ENCODE data around the gene MLLT10.

DNA sequence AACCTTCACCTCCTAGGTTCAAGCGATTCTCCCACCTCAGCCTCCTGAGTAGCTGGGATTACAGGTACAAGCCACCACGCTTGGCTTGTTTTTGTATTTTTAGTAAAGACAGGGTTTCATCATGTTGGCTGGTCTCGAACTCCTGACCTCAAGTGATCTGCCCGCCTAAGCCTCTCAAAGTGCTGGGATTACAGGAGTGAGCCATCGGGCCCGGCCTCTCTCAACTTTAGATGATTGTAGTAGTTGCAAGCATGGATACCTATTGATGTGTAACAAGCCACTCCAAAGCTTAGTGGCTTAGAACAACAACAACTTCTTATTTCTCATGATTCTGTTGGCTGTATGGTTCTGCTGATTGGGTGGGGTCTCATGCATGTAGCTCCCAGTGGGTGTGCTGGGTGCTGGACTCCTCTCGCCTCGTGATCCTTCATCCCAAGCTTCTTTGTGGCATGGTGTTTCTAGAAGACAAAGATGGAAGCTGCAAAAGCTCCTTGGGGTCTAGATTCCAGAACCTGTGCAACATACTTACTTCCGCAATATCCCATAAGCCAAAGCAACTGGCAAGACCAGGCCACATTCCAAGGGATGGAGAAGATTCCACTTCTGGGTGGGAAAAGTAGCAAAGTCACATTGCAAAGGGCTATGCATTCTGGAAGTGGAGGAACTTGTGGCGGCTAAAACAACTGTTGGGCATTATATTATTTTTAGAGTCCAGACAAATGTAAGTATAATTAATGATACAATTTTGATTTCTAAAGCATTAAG, 46.4 kb upstream of the MLLT10 start:
- TF ChIP-seq, protein P1, sequence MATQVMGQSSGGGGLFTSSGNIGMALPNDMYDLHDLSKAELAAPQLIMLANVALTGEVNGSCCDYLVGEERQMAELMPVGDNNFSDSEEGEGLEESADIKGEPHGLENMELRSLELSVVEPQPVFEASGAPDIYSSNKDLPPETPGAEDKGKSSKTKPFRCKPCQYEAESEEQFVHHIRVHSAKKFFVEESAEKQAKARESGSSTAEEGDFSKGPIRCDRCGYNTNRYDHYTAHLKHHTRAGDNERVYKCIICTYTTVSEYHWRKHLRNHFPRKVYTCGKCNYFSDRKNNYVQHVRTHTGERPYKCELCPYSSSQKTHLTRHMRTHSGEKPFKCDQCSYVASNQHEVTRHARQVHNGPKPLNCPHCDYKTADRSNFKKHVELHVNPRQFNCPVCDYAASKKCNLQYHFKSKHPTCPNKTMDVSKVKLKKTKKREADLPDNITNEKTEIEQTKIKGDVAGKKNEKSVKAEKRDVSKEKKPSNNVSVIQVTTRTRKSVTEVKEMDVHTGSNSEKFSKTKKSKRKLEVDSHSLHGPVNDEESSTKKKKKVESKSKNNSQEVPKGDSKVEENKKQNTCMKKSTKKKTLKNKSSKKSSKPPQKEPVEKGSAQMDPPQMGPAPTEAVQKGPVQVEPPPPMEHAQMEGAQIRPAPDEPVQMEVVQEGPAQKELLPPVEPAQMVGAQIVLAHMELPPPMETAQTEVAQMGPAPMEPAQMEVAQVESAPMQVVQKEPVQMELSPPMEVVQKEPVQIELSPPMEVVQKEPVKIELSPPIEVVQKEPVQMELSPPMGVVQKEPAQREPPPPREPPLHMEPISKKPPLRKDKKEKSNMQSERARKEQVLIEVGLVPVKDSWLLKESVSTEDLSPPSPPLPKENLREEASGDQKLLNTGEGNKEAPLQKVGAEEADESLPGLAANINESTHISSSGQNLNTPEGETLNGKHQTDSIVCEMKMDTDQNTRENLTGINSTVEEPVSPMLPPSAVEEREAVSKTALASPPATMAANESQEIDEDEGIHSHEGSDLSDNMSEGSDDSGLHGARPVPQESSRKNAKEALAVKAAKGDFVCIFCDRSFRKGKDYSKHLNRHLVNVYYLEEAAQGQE (IDR thresholded peaks at IDR 0.05; ENCODE audit: borderline replicate concordance), result no peak
- TF ChIP-seq, protein P1 (CRISPR knock-in tag; IDR thresholded peaks at IDR 0.05; ENCODE audit: low read depth), result no peak
- TF ChIP-seq RCOR1 (IDR thresholded peaks at IDR 0.05; ENCODE audit: borderline replicate concordance in 1 of 2, low read depth in 2 of 2, low read length in 2 of 2) (no peak), EZH2 (IDR thresholded peaks at IDR 0.05; ENCODE audit: borderline replicate concordance, low read depth, low read length) (no peak), CBX8 (IDR thresholded peaks at IDR 0.05; ENCODE audit: borderline replicate concordance, extremely low read depth, low read depth, low read length, poor library complexity, severe bottlenecking) (no peak), DDX20 (tag; IDR thresholded peaks at IDR 0.05; ENCODE audit: low read depth) (no peak), RAD51 (IDR thresholded peaks at IDR 0.05; ENCODE audit: borderline replicate concordance, low read depth) (no peak), MYC (IDR thresholded peaks at IDR 0.05; ENCODE audit: low read depth, low read length) (no peak), MYC (CRISPR knock-in tag; IDR thresholded peaks at IDR 0.05; ENCODE audit: borderline replicate concordance, low read depth) (no peak), NFIC (IDR thresholded peaks at IDR 0.05) (no peak), ZNF507 (tag; conservative IDR thresholded peaks at IDR 0.05) (no peak), RBFOX2 (IDR thresholded peaks at IDR 0.05; ENCODE audit: low read depth, low read length) (no peak)
- TF ChIP-seq, protein P2, sequence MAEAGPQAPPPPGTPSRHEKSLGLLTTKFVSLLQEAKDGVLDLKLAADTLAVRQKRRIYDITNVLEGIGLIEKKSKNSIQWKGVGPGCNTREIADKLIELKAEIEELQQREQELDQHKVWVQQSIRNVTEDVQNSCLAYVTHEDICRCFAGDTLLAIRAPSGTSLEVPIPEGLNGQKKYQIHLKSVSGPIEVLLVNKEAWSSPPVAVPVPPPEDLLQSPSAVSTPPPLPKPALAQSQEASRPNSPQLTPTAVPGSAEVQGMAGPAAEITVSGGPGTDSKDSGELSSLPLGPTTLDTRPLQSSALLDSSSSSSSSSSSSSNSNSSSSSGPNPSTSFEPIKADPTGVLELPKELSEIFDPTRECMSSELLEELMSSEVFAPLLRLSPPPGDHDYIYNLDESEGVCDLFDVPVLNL (CRISPR knock-in tag; IDR thresholded peaks at IDR 0.05; ENCODE audit: low read depth), result no peak
- TF ChIP-seq, protein P3, sequence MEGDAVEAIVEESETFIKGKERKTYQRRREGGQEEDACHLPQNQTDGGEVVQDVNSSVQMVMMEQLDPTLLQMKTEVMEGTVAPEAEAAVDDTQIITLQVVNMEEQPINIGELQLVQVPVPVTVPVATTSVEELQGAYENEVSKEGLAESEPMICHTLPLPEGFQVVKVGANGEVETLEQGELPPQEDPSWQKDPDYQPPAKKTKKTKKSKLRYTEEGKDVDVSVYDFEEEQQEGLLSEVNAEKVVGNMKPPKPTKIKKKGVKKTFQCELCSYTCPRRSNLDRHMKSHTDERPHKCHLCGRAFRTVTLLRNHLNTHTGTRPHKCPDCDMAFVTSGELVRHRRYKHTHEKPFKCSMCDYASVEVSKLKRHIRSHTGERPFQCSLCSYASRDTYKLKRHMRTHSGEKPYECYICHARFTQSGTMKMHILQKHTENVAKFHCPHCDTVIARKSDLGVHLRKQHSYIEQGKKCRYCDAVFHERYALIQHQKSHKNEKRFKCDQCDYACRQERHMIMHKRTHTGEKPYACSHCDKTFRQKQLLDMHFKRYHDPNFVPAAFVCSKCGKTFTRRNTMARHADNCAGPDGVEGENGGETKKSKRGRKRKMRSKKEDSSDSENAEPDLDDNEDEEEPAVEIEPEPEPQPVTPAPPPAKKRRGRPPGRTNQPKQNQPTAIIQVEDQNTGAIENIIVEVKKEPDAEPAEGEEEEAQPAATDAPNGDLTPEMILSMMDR (IDR thresholded peaks at IDR 0.05 in 2 of 3, conservative IDR thresholded peaks at IDR 0.05 in 1 of 3; ENCODE audit: insufficient read depth in 2 of 3, low read depth in 1 of 3, low read length in 3 of 3), result no peak
- TF ChIP-seq, protein P4, sequence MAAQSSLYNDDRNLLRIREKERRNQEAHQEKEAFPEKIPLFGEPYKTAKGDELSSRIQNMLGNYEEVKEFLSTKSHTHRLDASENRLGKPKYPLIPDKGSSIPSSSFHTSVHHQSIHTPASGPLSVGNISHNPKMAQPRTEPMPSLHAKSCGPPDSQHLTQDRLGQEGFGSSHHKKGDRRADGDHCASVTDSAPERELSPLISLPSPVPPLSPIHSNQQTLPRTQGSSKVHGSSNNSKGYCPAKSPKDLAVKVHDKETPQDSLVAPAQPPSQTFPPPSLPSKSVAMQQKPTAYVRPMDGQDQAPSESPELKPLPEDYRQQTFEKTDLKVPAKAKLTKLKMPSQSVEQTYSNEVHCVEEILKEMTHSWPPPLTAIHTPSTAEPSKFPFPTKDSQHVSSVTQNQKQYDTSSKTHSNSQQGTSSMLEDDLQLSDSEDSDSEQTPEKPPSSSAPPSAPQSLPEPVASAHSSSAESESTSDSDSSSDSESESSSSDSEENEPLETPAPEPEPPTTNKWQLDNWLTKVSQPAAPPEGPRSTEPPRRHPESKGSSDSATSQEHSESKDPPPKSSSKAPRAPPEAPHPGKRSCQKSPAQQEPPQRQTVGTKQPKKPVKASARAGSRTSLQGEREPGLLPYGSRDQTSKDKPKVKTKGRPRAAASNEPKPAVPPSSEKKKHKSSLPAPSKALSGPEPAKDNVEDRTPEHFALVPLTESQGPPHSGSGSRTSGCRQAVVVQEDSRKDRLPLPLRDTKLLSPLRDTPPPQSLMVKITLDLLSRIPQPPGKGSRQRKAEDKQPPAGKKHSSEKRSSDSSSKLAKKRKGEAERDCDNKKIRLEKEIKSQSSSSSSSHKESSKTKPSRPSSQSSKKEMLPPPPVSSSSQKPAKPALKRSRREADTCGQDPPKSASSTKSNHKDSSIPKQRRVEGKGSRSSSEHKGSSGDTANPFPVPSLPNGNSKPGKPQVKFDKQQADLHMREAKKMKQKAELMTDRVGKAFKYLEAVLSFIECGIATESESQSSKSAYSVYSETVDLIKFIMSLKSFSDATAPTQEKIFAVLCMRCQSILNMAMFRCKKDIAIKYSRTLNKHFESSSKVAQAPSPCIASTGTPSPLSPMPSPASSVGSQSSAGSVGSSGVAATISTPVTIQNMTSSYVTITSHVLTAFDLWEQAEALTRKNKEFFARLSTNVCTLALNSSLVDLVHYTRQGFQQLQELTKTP (IDR thresholded peaks at IDR 0.05; ENCODE audit: low read depth in 1 of 2, partially characterized antibody in 2 of 2), result no peak
